ENCODE measurements around the gene TMEM184A. TPM values are rescaled to one million over a fixed set of nuclear protein-coding genes. Genes with fewer than 3 reads are reported as not detected.

Gene TMEM184A
- total and polyA plus RNA-seq, 2 donors (not counting 3 experiments of a cell fraction or from before 2014, with no cell fraction given): 0.48 TPM; not detected in 1

DNA sequence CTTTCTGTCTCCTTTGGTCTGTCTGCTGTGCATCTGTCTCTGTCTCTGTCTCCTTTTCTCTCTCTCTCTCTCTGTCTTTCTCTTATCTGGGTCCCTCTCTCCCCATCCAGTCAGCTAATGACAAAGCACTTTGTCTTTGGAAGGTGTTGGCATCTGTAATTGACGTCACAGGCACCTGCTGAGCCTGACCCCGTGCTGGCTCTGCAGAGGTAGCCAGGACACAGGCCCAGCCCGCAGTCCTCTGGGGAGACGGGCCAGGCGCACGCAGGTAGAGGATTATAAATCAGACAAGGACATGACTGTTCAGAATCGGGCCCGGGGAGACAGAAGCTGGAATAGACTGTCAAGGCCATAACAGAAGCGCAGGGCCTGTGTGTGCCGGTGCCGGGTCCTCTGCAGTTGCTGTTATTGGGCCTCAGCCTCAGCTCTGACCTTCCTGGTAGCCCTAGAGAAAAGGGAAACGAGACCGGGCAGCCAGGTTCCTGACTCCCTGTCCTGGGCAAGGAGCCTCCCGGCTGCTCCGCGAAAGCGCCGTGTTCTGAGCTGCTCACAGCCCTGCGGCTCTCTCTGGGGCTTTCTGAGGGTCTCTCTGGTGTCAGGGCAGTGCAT, 24.5 kb upstream of the TMEM184A start:
- no peaks in the 10 kb centered on the region for H3K36me3 ChIP-seq (ENCODE audit: control insufficient read depth in 2 of 2, extremely low read depth in 1 of 2, insufficient read depth in 2 of 2, low read length in 2 of 2)
- POLR2A ChIA-PET: no interaction called here
- intact Hi-C loops (cut with micrococcal nuclease): no loop called here

DNA sequence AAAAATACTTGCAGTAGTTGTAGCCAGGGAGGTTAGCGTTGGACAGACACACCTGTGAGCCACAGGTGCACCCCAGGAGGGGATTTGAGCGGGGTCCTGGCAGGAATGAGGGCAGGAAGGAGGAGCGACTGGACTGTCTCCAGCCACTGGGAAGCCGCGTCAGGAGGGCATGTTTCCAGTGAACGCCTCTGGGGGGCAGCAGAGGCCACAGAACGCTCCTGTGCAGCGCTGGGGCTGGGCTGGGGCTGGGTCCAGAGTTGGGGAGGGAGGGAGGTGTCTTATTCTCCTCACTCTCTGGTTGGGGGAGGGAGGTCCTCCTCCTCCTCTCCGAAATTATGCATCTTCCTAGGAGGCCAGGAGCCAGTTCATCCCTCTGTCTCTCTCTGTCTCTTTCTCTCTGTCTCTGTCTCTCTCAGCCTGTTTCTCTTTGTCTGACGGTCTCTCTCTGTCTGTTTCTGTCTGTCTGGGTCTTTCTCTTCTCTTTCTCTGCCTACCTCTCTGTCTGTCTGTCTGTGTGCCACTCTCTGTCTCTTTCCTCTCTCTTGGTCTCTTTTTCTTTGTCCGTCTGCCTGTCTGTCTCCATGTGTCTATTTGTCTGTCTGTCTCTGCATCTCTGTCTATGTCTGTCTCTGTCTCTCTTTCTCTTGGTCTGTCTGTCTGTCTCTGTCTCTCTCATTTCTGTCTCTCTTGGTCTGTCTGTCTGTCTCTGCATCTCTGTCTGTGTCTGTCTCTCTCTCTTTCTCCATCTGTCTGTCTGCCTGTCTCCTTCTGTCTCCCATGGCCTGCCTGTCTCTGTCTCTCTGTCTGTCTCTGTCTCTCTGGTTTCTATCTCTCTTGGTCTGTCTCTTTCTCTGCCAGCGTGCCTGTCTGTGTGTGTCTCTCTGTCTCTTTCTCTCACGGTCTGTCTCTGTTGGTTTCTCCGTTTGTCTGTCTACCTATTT, 23.7 kb upstream of the TMEM184A start:
- H4K20me1 ChIP-seq (replicated peaks; ENCODE audit: control insufficient read depth, extremely low read depth, insufficient read depth, low read length): no peaks in the 10 kb centered on the region
- H3K79me2 ChIP-seq (ENCODE audit: control insufficient read depth, insufficient read depth, low read length): no peaks in the 10 kb centered on the region
- no peaks in the 10 kb centered on the region for H3K9me1 ChIP-seq (replicated peaks; ENCODE audit: control insufficient read depth, extremely low read depth, insufficient read depth, low read length)
- H3K36me3 ChIP-seq (ENCODE audit: control insufficient read depth in 2 of 2, extremely low read depth in 1 of 2, insufficient read depth in 2 of 2, low read length in 2 of 2): no peaks in the 10 kb centered on the region
- no peak overlapping the region for H3K27ac ChIP-seq (ENCODE audit: insufficient read depth, low read depth, low read length)
- TF ChIP-seq EZH2 (IDR thresholded peaks at IDR 0.05; ENCODE audit: borderline replicate concordance, low read depth, low read length, severe bottlenecking): no peak
- TF ChIP-seq, protein P1, sequence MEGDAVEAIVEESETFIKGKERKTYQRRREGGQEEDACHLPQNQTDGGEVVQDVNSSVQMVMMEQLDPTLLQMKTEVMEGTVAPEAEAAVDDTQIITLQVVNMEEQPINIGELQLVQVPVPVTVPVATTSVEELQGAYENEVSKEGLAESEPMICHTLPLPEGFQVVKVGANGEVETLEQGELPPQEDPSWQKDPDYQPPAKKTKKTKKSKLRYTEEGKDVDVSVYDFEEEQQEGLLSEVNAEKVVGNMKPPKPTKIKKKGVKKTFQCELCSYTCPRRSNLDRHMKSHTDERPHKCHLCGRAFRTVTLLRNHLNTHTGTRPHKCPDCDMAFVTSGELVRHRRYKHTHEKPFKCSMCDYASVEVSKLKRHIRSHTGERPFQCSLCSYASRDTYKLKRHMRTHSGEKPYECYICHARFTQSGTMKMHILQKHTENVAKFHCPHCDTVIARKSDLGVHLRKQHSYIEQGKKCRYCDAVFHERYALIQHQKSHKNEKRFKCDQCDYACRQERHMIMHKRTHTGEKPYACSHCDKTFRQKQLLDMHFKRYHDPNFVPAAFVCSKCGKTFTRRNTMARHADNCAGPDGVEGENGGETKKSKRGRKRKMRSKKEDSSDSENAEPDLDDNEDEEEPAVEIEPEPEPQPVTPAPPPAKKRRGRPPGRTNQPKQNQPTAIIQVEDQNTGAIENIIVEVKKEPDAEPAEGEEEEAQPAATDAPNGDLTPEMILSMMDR (IDR thresholded peaks at IDR 0.05; ENCODE audit: extremely low read depth in 1 of 2, insufficient read depth in 1 of 2, low read depth in 1 of 2, low read length in 2 of 2): peak; percentile 67 to 93
- H2AFZ ChIP-seq (ENCODE audit: low read depth, low read length): no peak overlapping the region
- FAIRE-seq (peak; percentile 99), DNase-seq (ENCODE audit: low read depth, low spot score) (peak; percentile 50)
- H3K4me1 ChIP-seq (ENCODE audit: control insufficient read depth, extremely low read depth, insufficient read depth, low read length): no peaks in the 10 kb centered on the region
- POLR2A ChIA-PET: no interaction called here
- CTCF ChIA-PET: interaction anchor here (0.6 to 2.5 kb wide), 23 partner anchors 9 to 889 kb away, joined by 3 to 32 read pairs (median 4); partner anchors contain the start of gene EIF3B
- H3K9me3 ChIP-seq (replicated peaks; ENCODE audit: control insufficient read depth, insufficient read depth, low read length): no peaks in the 10 kb centered on the region
- no peak overlapping the region for H3K9ac ChIP-seq (replicated peaks; ENCODE audit: extremely low read depth, insufficient read depth, low read length)
- no TSS peak for BruUV-seq (replicated peaks)
- H3K27me3 ChIP-seq (ENCODE audit: control insufficient read depth in 2 of 2, insufficient read depth in 2 of 2, low read length in 2 of 2): no peaks in the 10 kb centered on the region
- dilution Hi-C loops (cut with MboI; ENCODE audit: extremely low pct_ligation_motif_present, low sequenced_read_pairs): no loop called here
- intact Hi-C loops (cut with micrococcal nuclease): loop anchor here (1.0 to 10.0 kb wide), 5 partner anchors 14 to 890 kb away; no protein-coding TSS in a partner anchor
- H3K4me2 ChIP-seq (ENCODE audit: insufficient read depth, low read length): no peak overlapping the region
- H3K4me3 ChIP-seq (replicated peaks in 1 of 3; ENCODE audit: insufficient read depth in 1 of 3, low read depth in 1 of 3, low read length in 3 of 3): no peak overlapping the region

More for the DNA sequence above, 24.5 kb upstream of the TMEM184A start:
- Histone ChIP-seq H3K4me1 (ENCODE audit: control insufficient read depth, extremely low read depth, insufficient read depth, low read length) (no peaks in the 10 kb centered on the region), H3K27ac (ENCODE audit: insufficient read depth, low read depth, low read length) (no peak overlapping the region), H3K9ac (replicated peaks; ENCODE audit: extremely low read depth, insufficient read depth, low read length) (no peak overlapping the region), H3K4me2 (ENCODE audit: insufficient read depth, low read length) (no peak overlapping the region), H3K4me3 (replicated peaks in 1 of 3; ENCODE audit: insufficient read depth in 1 of 3, low read depth in 1 of 3, low read length in 3 of 3) (no peak overlapping the region), H3K27me3 (ENCODE audit: control insufficient read depth in 2 of 2, insufficient read depth in 2 of 2, low read length in 2 of 2) (no peaks in the 10 kb centered on the region), H3K9me3 (replicated peaks; ENCODE audit: control insufficient read depth, insufficient read depth, low read length) (no peaks in the 10 kb centered on the region), H2AFZ (ENCODE audit: low read depth, low read length) (no peak overlapping the region), H4K20me1 (replicated peaks; ENCODE audit: control insufficient read depth, extremely low read depth, insufficient read depth, low read length) (no peaks in the 10 kb centered on the region), H3K79me2 (ENCODE audit: control insufficient read depth, insufficient read depth, low read length) (no peaks in the 10 kb centered on the region), H3K9me1 (replicated peaks; ENCODE audit: control insufficient read depth, extremely low read depth, insufficient read depth, low read length) (no peaks in the 10 kb centered on the region)
- dilution Hi-C loops (cut with MboI; ENCODE audit: extremely low pct_ligation_motif_present, low sequenced_read_pairs): no loop called here
- TF ChIP-seq POLR2AphosphoS5 (IDR thresholded peaks at IDR 0.05; ENCODE audit: insufficient read depth, low read depth, low read length) (no peak), JUN (IDR thresholded peaks at IDR 0.05; ENCODE audit: borderline replicate concordance, insufficient read depth, insufficient read length, low read depth) (no peak)
- TF ChIP-seq, protein P2, sequence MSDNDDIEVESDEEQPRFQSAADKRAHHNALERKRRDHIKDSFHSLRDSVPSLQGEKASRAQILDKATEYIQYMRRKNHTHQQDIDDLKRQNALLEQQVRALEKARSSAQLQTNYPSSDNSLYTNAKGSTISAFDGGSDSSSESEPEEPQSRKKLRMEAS (IDR thresholded peaks at IDR 0.05; ENCODE audit: insufficient read depth, insufficient read length): no peak
- BruUV-seq (replicated peaks): no TSS peak
- CTCF ChIA-PET: interaction anchor here (0.9 to 2.5 kb wide), 3 partner anchors 629 to 767 kb away, joined by 3 to 10 read pairs (median 6); no protein-coding TSS in a partner anchor
- DNase-seq (ENCODE audit: low read depth, low spot score) (no peak), FAIRE-seq (no peak)

All from endothelial cell of umbilical vein (primary cell).